Ecto neural progenitor cell (in vitro differentiated cells): ENCODE data around the gene RPL27A.

ENCODE experiments used
- DNase-seq: peaks from one replicate; pipeline ENCODE4 v3.0.0-alpha.2; 2018; ENCODE audit warnings: low spot score

The RPL27A gene

DNA sequence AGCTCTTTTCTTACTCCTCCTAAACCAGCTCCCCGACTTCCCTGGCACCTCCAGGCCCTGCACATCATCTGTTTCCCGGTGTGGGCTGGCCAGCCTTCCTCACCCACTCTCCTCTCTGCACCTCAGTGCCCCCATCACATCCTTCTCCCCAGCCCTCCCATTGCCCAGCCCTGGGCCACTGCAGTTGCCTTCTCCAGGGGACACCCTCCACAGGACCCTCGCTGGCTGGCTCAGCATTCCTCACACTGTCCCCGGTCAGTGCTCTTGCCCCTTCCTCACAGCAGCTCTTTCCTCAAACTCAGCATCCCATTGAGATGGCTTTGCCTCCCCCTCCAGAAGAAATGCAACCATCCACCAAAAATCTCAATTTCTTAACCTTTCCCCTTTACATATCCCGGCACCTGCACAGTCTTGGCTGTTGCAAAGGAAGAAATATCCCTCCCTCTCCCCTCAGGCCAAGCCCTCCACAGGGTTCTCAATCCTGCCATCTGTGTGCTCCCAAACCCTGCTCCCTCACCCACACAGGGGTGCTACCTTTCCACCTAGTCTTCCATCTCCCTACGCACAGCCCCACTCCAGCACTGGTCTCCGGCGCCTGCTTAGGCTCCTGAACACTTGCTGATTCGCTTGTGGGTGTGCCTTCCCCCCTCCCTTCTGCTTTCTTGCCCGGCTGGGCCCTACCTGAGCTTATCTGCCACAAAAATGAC is 19.5 kb downstream of the RPL27A start:
- no peak for DNase-seq

DNA sequence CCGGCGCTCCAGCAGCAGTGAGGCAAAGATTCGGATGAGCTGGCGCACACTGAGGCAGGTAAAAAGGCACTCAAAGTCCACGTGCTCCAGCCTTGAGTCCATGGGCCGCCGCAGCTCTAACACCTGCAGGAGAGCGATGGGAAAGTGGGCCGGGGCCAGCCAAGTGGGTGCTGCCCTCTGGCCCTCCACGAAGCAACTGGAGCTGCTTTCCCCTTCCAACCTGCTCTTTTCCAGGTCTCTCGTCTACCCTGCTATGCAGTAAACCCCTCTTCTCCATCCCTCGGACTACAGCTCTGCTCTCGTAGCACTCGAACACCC is 20.0 kb downstream of the RPL27A start:
- DNase-seq = no peak

DNA sequence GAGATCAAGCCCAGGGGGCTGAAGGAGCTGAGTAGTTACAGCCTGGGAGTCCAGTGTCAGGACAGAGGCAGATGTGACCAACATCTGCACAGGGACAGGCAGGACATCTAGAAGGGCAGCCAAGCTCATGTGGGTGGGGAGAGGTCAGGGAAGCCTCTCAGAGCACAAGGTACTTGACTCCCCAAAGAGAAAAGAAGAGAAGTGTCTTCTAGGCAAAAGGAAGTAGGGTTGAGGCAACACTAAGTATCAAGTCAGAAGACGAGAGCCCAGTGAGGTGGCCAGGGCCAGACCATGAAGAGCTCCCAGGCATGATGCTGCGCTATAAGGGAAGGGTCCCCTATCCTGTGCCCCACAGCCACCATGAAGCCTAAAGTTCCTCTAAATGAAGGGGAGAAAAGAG is 21.5 kb downstream of the RPL27A start:
- no peak for DNase-seq

DNA sequence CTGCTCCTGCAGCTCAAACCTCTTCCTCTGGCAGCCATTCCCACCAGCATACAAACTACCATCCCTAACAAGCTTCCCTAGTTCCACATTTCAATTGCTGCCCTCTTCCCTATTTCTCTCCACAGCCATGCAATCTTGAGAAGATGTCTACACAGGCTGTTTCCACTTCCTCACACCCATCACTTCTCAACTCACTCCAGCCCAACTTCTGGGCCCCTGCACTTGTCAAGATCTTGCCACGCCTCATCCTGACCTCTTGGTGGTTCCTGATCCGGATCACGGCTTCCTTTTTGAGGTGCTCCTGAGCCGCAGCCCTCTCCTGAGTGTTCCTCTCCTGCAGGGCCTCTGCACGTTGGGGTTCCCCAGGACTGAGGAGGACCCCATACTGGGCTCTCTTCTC is 22.6 kb downstream of the RPL27A start:
- DNase-seq = no peak

DNA sequence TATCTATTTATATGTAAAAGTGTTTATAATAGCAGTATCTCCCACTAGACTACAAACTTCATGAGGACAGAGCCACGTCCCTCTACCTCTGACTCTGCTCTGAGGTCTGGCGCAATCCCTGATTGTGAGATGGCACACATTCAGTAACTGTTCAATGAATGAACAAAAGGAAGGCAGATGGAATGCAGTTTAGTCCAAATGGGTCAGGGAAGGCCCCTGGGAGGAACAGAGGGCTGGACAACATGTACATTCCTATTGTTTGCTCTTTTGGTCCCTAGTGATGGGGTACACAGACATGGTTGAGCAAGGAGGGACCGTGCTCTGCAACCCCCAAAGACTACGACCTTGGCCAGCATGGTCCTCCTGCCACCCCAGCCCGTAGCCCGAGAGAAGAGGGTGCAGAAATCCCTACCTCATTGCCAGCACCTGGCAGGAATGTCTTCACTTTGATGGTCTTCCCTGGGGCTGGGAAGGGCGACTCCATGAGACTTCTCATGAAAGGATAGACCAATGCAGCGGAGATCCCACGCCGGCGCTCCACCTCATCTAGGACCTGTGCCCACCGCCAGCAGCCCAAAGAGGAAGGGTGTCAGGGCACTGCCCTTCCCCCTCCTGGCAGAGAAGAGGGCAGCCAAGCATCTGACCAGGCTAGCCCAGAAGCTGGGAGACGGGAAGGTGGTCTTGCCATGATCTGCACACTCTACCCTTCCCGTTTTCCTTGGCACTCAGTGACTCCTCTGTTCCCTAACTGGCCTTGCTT is 24.3 kb downstream of the RPL27A start:
- DNase-seq = no peak

DNA sequence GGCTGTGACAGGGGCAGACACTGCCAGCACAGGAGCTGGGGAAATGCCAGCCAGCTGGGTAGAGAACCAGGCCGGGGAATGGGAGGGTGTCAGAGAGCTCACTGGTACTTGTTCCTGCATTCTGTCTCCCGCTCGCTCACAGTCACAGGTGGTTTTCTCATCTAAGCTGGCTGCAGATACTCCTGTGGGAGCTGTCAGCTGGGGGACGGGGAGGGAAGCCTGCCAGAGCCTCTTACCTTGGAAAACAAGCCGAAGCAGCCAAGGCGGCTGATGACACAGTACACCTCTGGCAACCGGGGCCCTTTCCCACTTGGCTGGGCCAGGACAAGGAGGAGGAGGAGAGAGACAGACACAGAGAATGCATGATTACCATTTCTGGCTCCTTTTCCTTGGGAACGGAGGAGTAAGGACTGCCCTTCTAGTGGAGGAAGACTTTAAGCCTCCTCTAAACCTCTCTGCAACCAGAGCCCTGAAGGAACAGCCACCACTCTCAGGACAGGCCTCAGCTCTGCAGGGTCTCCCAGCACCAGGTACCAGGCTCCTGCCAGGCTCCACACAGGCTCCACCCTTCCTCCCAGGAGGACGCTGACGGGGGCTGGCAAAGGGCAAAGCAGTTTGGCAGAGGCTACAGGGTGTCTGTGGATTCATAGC is 25.1 kb downstream of the RPL27A start:
- DNase-seq = no peak

DNA sequence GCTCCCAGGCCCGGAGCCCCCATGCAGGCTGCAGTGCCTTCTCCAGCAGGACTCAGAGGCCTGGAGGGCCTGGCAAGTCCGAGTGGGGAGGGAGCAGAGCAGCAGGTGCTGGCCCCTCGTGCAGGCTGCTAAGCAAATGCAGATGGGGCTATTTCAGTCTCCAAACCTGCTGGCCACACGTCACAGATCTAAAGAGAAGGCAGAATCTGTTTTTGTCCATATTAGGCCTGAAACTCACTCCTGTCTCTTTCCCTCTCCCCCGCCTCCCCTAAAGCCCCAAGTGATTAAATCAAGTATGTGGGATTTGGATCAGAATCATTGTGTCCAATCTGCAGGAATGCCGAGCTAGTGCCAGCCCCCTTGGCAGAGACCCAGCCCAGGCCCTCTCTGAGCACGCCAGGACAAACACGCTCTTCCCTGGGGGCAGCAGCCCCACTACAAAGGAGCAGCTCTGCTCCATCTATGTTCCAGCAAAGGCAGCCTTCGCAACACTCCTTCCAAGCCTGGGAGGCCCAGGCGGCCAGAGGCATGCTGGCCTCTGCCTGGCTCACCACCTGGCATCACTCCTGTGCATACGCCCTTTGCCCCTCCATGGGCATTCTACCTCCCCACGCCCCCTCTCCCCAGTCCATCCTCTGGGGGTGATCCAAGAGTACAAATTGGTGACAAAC is 26.5 kb downstream of the RPL27A start:
- no peak for DNase-seq

DNA sequence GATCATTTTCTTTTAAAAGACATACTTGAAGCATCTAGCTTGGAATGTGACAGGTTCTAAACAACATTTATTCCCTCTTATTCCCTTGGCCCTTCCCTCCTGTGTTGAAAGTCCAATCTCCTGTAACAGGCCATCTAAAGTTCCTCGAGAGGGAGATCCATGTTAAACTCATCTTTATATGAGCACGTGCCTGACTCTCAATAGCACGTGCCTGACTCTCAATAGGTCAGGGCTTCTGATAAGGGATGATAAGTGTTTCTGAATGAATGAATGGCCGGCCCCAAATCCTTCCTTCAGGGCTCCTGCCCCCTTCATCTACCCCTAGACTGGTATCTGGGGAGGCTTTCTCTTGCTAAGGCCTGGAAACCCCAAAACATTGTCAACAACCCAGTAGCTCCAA is 27.2 kb downstream of the RPL27A start:
- DNase-seq = no peak

DNA sequence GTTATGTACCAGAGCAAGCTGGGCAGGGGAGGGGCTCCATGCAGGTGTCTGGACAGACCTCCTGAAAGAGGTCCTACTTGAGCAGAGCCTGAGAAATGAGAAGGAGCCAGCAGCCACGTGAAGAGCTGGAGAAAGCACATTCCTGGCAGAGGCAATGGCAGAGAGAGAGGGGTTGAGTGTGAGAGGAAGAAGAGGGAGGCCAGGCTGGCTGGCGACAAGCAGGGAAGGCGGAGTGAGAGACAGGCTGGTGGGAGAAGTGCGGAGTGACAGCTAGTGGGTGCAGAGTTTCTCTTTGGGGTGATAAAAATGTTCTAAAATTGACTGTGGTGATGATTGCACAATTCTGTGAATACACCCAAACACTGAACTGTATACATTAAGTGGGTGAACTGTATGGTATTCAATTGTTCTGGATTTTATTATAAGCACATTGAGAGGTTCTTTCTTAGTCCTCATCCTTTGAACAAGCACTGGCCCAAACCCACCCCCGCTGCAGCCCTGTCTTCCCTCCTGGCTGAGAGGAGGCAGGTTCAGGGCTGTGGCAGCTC is 29.4 kb downstream of the RPL27A start:
- DNase-seq = no peak

DNA sequence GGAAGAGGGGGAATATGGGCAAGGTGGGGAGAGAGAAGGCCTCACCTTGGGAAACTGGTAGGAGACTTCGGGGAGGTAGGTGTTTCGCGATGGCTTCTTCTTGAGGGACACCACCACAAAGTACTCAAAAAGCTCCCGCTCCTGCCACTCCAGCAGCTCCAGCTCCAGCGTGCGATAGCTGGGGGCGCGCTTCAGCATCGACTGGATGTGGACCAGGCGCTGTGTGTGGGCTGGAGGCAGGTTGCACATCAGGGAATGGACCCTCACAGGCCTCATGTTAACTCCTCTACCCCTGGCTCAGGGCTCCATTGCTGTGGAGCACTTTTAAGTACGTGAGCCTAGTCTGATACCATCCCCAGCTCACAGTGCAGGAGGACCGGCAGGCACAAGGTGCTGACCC is 29.9 kb downstream of the RPL27A start:
- DNase-seq = no peak

DNA sequence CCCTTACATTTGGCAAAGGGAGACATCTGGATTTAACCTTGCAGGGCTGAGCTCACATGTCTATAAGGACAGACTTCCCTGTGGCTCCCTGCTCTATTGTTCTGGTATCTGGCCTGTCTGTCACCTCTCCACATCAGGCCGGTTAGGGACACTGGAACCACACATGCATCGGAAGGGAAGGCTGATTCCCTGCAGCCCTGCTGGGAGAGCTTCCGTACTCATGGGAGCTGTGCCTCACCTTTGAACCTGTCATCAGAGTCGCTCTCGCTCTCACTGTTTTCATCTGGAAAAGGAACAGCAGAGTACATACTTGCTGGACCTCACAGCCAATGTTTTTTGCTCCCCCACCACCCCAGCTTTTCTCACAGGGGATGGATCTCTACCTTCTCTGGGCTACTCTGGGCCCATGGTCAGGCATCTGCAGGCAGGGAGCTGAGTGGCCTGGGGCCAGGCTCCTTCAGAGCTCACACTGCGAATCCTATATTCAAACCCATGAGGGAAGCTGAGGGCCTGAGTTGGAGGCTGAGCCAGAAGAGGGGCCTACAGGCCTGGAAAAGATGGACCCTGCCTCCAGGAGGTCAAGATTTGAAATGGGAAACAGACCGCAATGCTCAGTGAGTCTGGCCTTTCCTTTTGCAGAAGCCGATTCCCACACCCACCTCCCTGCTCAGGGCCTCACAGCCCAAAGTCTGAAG is 31.3 kb downstream of the RPL27A start:
- DNase-seq = no peak

DNA sequence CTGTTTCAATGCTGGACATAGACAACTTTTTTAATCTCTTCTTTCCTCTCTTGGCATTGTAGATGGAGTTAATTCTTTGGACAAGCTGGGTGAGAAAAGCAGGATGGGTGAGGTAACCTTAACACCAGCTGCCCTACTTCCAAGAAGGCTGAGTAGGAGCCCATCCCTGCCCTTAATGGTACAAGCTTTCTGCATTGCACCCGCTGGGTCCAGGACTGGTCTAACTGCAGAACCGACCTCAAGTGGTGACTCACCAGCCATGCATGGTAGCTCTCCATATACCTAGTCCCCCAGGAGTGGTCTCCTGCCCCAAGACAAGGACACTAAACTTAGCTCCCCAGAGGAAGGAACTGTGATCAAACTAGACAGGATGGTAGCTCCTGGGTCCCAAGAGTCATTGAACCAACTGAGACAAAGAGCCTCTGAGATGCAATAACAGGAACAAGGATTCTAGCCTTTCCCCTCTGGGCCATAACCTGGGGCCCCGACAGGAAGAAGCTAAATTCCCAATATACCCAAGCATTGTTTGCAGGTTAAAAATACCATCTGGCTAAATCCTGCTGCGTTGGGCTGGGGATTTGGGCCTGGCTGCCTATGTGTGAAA is 32.1 kb downstream of the RPL27A start:
- DNase-seq = no peak

DNA sequence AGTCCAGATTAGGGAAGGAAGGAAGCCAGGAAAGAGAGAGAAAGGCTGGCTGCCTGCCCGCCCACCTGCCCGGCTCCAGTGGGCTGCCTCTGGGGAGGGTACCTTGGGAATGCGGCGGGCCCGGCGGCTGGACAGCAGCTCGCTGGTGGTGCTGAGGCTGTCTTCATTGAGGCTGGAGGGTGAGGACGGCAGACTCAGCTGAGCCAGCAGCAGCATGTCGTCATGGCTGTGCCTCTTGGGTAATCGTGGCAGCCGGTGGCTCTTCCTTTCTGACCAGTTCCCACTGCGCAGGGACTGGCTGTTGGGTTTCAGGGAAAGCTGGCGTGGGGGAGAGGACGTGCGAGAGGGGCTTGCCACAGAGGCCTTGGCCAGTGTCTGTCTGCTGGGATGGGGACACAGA is 32.9 kb downstream of the RPL27A start:
- no peak for DNase-seq

DNA sequence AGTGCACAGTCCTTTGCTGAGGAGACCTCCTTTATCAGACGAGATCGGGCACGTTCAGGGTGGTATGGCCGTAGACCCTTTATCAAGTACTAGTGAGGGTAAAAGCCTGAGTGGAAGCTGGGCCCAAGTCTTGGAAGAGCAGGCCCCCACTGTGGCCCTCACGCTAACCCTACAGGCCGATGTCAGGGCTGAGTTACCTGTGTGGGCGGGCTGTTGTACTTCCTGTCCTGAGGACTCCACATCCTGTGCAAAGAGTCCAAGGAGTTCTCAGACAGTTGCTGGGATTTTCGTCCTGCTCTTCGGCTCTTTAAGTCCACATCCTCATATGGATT is 34.9 kb downstream of the RPL27A start:
- no peak for DNase-seq

DNA sequence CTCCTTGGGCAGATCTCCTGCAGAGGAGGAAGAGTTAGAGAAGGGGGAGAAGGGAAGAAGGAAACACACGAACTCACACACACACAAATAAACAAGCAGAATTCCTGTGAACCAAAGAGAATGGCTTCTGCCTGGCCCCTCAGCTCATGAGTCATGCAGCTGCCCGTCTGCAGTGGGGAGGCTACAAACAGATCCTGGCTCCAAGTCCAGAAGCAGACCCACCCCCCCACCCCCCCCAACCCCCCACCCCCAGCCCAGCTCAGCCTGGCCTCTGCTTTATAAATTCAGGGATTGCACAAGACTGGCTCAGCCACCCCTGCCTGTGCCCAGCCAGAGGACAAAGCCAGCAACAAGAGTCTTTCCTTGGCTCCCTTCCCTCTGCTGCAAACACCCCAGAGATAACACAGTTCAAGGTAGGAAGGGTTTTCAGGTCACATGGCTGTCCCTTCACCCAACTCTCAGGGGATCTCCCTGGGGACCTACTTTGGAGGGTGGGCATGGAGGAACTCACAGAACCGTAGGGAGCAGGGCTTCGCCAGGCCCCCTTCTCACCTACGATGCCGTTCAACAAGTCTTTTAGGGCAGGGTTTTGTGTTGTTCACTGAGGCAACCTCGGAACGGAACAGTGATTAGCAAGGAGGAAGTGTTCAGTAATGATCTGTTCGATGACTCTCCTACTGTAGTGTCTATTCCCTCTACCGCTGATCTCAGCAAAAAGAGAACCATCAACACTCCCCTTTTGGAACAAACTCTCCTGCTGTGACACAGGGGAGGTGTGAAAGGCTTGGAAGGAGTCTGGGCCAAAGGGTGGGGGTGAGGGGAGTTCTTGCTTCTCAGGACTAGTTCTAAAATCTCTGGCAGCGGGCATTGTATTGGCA is 35.5 kb downstream of the RPL27A start:
- no peak for DNase-seq

DNA sequence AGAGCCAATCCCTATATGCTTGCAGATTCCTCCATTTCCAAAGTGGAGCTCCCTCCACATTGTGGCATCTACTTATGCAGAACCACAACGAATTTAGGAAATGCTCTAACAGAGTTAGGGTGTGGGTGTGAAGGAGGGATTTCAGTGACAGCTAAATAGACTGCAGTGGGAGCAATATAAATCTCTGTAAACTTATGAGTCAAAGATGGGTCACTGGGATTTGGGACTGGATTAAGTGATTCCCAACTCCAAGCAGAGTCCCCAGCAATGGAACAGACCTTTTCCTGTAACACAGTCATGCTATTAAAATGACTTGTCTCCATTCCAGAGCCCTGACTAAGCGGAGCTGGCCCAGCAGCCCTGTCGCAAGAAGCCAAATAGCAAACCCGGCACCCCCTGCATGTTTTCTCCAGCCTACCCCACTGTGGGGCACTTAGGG is 36.6 kb downstream of the RPL27A start:
- DNase-seq = no peak

DNA sequence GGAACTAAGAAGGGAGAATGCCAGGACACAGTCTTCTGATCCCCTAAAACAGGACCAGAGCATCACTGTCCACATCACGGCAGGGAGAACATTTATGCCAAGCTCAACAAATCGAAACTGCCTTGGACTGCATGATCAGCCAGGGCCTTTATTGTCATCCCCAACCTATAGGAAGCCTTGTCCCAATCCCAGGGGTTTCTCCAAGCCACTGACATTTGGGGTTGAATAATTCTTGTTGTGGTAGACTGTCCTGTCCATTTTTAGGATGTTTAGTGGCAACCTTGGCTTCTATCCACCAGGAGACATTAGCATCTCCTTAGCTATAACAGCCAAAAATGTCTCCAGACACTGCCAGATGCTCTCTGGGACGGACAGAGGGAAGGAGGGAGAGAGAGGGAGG is 37.1 kb downstream of the RPL27A start:
- no peak for DNase-seq

DNA sequence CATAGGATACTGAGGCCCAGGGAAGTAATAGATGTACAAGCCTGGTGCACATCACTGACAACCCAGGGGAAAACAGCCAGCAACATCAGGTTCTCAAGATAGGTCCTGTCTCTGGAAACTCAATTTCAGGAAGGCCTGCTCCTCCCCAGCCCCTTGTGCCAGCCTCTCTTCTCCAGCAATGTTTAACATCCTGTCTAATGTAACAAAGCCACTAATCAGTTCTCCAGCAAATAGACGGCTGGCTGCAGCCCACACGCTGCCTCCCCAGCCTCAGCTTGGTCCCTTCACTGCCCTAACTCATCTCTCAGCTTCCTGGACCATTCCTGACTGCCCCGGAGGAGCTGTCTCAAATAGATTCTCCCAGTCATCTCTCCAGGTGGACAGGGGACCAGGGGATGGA is 37.8 kb downstream of the RPL27A start:
- no peak for DNase-seq

DNA sequence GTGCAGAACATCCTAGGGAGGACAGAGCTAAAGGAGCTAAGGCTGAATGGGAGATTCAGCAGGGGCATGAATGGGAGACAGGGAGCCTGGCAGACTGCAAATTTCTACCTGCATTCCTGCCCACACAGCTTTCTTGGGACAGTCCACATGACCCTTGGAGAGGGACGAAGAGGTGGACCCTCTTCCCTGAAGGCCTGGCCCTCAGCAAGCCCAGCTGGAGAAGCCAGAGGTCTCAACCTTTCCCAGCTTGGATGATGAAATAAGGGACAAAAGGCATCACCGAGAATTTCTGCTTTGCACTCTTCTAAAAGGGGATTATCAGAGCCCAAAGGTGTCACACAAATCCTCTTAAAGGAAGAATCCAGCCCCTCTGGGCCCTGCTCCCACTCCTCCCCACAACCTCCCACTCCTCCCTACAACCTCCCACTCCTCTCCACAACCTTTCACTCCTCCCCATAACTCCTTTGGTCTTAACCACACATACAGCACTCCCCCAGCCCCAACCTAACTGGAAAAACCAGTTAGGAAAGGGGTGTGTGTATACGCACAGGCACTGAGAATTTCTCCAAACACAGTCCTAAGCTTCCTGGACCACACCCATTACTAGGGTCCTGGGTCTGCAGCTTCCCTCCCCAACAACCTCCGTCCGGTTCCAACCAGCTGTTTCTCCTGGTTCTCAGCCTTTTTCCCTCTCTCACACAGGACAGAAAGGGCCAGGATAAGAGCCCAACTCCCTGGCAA is 38.4 kb downstream of the RPL27A start:
- DNase-seq = no peak
